ENCODE measurements around the gene ZNF526.

DNA sequence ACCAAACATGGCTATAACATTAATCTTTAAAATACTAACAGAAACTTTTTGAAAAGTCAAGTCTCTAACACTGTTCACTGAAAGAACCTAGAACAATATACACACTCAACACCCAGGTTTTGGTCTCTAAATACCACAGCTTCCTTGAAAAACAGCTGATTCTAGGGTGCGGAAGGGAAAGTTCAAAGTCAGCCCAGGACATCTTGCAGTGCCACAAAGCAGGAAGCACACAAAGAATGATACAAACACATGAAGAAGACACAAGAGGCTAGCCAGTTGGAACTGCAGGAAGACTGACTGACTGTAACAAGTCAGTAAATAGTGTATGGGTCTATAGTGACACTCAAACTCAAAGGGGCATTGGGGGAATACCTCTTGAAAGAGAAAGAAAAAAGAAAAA lies 7.2 kb upstream of the ZNF526 start:
- no peak for TF ChIP-seq CTCF (IDR thresholded peaks at IDR 0.05)
- no peak for TF ChIP-seq POLR2A (IDR thresholded peaks at IDR 0.05)
